GM19239 (cell line): ENCODE measurements around the gene SIAE.
"Not testable (repeated sequence)": the region's sequence is repeated elsewhere in the genome, so short reads cannot be mapped to it uniquely, and the experiment has no call there.

Source experiments
- DNase-seq: peaks from one replicate; pipeline ENCODE4 v3.0.0; 2011; ENCODE audit warnings: low spot score; ENCODE audit not compliant: insufficient read length
- FAIRE-seq: peaks from 2 replicates; lab custom pipeline; 2011; peaks lifted over from hg19 to GRCh38; lab: Jason Lieb, UNC

SIAE gene

DNA sequence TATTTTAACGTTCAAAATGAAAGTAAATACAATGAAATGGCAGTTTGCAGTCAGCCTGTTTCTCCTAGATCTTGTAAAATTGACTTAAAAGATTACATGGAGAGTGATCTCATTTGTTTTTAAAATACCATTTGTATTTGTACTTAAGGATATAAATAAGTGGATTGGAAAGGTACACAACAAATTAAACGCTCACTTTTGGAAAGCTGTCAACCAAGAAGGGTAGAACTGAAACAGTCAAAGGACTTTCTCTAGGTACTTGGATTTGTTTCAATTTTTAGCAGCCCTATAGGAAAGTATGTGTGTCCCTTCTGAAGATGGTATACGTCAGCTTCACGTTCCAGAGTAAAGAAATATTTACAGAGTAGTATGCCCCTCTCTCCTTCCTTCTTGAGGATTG is 43.6 kb downstream of the SIAE start:
- DNase-seq (no peak), FAIRE-seq (no peak)

DNA sequence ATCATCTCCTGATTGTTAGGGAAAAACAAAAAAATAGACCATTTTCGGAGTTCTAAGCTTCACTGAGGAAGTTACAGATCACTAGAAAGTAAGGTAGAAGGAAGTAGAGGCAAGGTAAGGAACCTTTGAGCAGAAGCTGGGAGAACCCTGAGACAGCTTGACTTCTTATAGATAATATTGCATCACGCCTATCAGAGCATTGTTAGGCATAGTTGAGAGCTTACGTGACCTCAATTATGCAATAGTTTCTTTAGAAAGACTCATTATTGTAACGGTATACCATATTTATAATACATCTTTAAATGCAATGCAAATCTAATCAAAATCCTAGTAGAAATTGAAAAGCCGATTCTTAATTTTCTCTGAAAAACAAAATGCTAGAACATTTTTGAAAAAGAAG is 46.0 kb downstream of the SIAE start:
- DNase-seq (no peak), FAIRE-seq (no peak)

DNA sequence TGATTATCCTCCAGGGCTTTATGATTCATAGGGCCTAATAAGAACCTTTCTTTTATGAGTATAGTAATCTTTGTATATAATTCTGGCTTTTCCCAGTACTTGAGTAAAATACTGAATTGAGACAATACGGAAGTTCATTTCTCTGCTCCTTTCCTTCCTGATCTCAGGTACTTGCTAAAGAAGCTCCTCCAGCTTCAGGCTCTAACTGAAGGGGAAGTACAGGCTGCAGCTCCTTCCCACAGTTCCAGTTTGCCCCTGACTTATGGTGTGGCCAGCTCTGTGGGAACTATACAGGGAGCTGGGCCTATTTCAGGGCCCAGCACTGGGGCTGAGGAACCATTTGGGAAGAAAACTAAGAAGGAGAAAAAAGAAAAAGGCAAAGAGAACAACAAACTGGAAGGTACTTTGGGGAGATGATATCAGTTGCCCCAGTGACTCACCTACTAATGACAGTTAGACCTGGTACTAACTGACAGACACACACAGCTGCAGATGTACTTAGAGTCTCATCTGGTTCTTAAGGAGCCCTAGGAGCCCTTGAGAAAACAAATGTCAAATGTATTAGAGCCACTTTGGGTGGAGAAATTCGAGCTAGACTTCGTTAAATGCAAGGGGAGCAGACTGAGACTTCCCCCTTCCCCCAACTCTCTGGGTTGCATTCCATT is 47.9 kb downstream of the SIAE start:
- DNase-seq (no peak), FAIRE-seq (no peak)

DNA sequence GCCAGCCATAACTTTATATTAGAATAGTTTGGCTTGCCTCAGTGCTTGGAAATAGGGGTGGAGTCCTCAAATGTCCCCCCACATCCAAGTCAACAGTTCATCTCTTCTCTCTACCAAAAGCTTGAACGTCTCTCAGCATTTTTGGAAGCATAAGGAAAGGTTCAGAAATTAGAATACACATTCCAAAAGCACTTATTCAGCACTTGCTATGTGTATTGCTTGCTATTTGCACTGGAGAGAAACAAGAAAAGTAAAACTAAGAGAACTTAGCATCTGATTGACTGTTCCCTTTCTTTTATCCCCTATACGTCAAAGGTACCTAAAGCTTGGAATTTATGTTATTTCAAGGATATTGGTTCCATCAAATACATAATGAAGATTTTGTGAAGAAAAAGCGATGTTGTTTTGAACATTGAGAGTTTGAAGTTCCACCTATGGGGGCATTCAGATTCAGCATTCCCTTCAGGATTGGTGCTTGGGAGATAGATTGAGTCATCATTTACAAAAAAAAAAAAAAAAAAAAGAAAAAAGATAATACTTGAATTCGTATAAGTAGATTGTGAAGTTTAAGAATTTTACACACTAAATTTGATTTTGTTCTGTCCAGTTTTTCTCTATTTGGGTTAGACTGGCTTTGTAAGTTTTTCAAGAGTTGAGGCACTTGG is 49.5 kb downstream of the SIAE start:
- FAIRE-seq (no peak), DNase-seq (no peak)

DNA sequence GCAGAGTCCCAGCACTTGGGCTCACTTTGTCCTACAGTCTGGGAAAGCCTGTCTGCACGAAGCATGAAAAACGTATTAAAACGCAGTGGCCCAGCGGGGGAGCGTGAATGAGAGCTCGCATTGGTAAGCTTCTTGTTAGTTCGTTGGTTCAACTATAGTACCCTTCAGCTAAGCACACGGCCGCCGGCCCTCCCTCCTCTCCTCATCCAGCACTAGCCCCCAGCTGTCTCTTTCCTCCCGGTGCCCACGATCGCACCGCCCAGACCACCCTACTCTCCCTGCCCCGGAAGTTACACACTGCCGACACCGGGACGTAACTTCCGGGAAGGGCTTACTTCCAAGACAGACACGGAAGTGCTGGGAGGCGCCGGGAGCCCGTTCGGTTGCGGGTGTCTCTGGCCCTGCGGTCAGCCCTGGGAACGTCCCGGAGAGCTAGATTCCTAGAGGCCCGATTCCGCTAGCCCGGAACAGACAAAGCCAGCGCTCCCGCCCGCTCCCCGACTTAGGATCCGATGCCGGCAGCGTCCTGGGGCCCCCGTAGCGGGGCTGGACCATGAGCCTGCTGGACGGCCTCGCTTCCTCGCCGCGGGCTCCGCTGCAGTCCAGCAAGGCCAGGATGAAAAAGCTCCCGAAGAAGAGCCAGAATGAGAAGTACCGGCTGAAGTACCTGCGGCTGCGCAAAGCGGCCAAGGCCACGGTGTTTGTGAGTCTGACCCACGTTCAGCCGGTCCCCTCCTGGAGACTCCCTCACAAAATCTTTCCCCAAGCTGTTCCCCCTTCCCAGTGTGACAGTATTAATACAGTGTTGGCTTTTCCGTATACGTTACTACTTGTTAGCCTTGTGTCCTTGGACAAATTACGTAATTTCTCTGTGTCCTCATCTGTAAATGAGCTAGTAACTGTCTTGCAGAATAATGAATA is 50.7 kb downstream of the SIAE start, which contains the start of gene TBRG1:
Gene TBRG1, plus strand, starts transcription at position 334 of the 921 bp plus-strand sequence. Its CDS starts 220 bp downstream, at position 554.
- FAIRE-seq (peak; percentile 95), DNase-seq (peak; percentile 78)

DNA sequence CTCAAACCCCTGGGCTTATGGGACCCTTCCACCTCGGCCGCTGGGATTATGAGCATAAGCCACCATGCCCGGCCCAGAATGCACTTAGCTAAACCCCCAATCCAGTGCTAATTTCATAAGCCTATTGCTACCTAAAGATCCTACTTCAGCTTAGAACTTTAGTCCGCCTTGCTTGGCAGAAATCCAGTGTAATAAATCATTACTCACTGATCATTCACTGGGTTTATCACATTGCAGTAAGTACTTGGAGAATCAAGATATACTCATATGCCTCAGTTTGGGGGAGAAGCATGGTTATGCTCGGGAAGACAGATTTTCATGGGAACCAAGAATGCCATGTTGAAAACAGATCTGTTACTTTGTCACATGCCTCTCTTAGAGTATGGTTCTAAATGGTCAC is 54.7 kb downstream of the SIAE start:
- no peak for FAIRE-seq
- DNase-seq = no peak

DNA sequence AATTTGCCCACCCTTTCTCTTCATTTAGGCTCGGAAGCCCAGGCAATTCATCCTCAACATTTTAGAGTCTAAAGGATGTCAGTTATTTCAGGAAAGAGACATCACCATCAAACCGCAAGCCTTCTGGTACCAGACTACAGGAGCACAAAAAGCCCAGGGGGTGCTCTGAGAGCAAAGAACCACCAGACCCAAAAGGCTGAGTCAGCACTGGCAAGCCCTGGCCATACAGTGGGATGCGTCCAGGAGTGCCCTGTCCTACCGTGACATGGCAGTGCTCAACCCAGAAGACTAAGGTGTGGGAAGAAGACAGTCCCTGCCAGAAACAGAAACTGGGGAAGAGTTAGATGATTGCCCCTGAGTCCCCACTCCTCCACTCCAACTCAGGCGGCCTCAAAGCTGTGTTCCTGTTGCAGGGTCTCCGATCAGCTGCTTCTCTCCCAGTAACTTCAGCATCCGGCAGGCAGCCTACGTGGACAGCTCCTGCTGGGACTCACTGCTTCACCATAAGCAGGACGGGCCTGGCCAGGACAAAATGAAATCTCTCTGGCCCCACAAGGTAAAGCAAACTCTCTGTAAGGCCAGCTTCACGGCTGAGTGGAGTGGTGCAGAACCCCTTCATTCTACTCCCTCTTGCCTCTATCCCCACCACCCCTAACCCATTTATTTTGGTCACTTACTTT is 60.8 kb downstream of the SIAE start:
- no peak for FAIRE-seq
- DNase-seq = no peak

DNA sequence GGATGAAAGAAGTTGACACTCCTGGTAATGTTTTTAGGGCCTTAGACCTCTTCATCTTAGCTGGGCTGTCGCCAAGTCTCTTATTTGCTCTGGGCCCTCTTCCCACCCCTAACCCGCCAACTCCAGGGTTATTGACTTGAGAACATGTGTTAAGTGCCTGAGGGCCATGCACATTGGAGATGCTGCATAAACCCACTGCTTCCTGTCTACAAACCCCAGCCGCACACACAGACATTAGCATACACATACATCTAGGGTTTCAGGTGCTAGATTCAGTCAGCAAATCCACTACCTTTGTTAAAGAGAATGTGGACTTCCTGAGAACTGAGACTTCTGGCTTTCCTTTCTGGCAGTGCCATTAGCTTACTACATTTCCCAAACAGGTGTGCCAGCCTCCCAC is 61.5 kb downstream of the SIAE start:
- FAIRE-seq (no peak), DNase-seq (no peak)

DNA sequence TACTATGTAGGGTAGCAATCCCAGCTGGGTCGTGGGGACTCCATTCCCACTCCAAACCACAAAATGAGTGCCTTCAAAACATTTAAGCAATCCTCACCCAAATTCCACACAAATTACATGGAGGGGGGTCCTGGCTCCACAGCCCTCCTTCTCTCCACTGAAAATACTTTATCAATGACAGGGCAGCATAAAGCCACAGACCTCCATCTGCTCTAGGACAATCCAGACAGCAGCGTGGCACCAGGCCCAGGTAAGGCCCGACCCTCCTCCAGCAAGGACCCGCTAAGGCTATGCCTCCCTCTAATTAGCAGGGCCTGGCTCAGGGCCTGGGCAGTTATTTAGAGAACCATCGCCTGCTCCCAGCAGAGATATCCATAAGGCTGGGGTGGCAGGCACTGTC is 62.5 kb downstream of the SIAE start, which contains the start of gene PANX3:
Gene PANX3, plus strand, starts transcription at position 365 of the 400 bp plus-strand sequence. CDS start 129 bp downstream, outside the sequence.
- FAIRE-seq = no peak
- DNase-seq = no peak

DNA sequence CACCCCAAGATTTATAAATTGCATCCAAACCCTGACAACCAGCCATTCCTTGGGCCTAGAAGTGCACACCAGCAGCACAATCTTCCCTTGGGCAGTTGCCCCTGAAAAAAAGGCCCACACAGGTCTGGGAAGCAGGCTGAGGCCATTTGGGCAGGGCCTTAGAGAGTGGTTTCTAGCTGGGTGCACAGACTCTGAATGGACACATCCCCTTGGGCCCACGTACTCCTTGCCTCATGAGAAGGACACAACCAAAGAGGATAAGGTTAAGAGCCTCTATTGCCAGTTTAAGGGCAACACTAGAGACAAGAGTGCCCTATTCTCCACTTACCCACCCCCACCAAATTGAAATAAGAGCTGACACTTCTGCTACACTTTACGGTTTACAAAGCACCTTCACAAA is 63.2 kb downstream of the SIAE start:
- FAIRE-seq (no peak), DNase-seq (no peak)

DNA sequence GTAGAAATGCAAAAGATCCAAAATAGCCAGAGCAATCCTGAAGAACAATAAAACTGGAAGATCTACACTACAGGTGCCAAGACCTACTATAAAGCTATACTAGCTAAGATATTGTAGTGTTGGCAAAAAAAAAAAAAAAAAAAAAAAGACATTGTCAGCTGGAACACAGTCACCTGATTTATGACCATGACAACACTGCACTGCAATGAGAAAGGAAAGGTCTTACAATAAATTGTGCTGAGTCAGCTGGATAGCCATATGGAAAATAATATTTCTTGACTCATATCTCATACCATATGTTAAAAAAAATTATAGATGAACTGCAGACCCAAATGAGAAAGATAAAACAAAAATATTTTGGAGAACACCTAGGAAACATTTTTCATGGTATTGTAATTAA is 65.4 kb downstream of the SIAE start:
- FAIRE-seq (no peak), DNase-seq (no peak)

DNA sequence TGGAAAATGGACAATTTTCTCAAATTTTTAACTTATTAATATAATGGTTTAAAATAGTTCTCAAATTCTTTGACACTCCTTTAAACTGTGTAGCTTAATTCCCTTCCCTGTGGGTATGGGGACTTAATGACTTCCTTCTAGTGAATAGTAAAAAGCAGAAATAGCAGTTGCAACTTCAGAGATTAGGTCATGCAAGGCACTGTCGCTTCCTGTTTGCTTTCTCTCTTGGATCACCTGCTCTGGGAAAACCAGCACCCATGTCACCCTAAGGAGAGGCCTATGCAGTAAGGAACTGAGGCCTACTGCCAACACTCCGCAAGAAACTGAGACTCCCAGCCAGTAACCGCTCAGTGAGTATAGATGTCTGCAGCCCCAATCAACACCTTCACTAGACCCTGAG is 67.8 kb downstream of the SIAE start:
- FAIRE-seq (no peak), DNase-seq (no peak)

DNA sequence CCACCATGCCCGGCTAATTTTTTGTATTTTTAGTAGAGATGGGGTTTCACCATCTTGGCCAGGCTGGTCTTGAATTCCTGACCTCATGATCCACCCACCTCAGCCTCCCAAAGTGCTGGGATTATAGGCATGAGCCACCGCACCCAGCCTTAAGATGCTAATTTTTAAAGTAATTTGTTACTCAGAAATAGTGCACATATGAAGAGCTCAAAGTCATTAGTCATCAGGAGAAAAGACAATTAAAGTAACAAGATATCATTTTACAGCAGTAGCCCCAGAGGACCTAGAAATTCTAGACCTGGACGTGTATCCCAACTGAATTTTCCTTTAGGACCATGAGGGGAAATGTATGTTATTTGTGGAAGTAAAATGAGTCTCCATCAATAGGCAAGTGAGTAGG is 70.8 kb downstream of the SIAE start:
- not testable (repeated sequence) for FAIRE-seq, DNase-seq

DNA sequence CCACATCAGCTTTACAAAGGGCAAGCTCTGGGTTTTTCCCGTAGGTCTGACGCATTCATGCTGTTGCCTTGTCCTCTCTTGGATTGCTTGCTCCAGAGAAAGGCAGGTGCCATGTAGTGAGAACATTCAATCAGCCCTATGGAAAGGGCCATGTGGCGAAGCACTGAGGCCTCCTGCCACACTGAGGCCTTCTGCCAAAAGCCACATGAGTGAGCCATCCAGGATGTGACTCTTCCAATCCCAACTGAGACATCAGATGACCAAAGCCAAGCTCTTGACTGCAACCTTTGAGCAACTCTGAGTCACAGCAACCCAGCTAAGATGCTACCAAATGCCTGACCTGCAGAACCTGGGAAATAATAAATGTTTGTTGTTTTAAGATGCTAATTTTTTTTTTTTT is 71.3 kb downstream of the SIAE start:
- FAIRE-seq (no peak), DNase-seq (no peak)

DNA sequence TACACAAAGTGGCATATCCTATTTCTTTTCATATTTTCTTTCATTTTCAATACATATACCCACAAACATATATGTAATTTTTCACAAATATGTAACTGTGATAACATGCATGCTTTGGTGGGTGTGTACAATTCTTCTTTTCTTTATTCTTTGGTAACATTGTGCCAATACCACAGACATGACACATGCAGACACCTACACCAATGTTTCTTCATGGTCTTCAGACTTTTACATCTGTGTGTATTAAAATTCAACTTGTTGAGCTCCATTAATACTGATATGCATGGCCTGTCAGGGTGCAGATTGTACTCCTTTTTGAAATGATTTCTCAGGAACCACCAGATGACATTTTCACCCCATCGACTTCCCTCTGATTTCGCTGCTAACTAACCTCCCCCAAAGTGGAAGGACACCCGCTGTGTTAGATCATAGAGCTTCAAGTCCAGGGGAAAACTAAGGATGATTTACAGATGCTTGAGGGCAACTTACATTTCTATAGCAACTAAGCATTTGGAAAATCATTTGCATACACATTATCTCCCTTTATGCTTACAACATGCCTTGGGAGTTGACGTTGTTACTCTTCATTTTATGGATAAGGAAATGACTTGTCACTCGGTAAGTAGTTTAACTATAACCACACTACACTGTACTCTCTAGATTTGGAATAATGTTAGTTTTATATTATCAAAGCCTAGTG is 72.8 kb downstream of the SIAE start:
- DNase-seq = no peak
- FAIRE-seq = no peak

DNA sequence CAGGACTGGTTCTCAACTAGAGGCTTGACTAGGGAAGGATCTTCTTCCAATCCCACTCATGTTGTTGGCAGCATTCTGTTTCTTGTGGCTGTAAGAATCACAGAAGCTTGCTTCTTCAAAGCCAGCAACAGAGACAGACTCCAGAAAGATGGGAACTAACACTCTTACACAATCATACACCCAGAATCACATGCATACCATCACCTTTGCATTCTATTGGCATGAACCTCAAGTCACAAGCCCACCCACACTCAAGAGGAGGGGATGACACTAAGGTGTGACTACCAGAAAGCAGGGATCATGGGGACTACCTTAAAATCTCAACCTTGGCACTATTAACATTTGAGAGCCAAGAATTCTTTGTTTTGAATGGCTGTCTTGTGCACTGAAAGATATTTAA is 75.9 kb downstream of the SIAE start:
- no peak for FAIRE-seq
- DNase-seq = no peak

DNA sequence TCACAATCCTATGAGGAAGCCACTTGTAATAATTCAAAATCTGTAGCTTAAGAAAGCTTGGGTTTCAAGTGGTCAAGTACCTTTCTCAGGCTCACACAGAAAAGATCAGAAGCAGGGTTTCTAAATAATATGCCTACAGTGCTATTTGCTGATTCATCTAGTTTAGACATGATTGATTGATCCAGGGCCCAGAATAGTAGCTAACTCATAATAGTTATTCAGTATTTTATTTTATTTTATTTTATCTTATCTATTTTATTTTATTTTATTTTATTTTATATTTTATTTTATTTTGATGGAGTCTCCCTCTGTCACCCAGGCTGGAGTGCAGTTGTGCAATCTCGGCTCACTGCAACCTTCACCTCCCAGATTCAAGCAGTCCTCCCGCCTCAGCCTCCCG is 78.2 kb downstream of the SIAE start:
- FAIRE-seq (no peak), DNase-seq (no peak)

DNA sequence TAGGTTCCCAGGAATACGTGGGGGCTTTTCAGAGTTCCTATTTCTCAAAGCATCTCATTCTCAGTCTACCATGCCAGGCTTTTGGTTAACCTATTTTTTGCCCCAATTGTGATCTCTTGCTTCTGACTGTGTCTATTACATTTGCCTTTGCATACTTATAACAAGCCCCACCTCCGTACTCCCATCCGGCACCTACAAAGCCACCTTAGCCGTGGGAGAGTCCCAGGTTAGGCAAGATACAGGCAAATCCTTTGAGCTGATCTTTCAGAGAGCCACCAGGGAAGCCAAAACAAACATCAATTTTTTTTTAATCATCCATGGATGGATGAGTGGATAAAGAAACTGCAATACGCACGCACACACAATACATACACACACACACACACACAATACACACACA is 80.9 kb downstream of the SIAE start:
- DNase-seq = no peak
- no peak for FAIRE-seq

DNA sequence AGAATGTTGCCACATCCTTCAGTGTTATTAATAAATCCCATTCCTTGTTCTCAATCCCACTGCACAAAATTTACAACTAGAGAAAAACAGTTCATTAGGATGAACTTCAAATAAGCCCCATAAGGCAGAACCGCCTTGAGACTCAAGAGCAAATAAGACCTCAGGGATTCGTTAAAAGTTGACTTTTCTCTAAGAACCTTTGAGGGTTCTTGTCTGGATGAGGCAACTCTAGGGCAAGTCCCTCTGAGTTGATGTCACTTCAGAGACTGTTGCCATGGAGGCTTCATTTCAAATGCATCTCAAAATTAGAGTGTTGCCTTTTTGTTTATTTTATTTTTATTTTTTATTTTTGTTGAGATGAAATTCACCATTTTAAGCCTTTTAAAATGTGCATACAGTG is 82.1 kb downstream of the SIAE start:
- FAIRE-seq = no peak

More for the DNA sequence above, 82.1 kb downstream of the SIAE start:
- no peak for DNase-seq
